Kidney (tissue), 14 donors: ENCODE data around the gene GRM7. TPM values are rescaled to one million over a fixed set of nuclear protein-coding genes. Genes with fewer than 3 reads are reported as not detected.

Experiments used
- DNase-seq, 5 donors: peaks; one replicate each; pipeline ENCODE4 v3.0.0-alpha.2; 2013 to 2020
- FAIRE-seq: peaks from 2 replicates; lab custom pipeline; 2012; peaks lifted over from hg19 to GRCh38; lab: Jason Lieb, UNC
- H3K27ac ChIP-seq, 2 donors: one replicate each; pipeline ENCODE4 v1.7.0; 2013; ENCODE audit warnings: low read depth in 2 of 2, low read length in 2 of 2, inconsistent platforms in 1 of 2
- H3K27me3 ChIP-seq: one replicate; pipeline ENCODE4 v1.7.1; 2013; ENCODE audit warnings: low read length, inconsistent platforms; ENCODE audit not compliant: control insufficient read depth, insufficient read depth
- H3K36me3 ChIP-seq, 3 donors: one replicate each; pipeline versions ENCODE4 v1.7.0 to v1.7.1; 2013; ENCODE audit warnings: low read length in 3 of 3, control low read depth in 1 of 3, inconsistent platforms in 1 of 3; ENCODE audit not compliant: insufficient read depth in 3 of 3, control insufficient read depth in 2 of 3
- H3K4me1 ChIP-seq, 3 donors: one replicate each; pipeline versions ENCODE4 v1.7.0 to v1.7.1; 2013; ENCODE audit warnings: low read length in 3 of 3, inconsistent platforms in 1 of 3, low read depth in 1 of 3; ENCODE audit not compliant: control insufficient read depth in 2 of 3, insufficient read depth in 2 of 3
- H3K4me3 ChIP-seq, 3 donors: one replicate each; pipeline versions ENCODE4 v1.7.0 to v1.8.1; 2013; ENCODE audit warnings: low read length in 3 of 3, control low read depth in 1 of 3, inconsistent platforms in 1 of 3
- H3K9ac ChIP-seq, 3 donors: one replicate each; pipeline versions ENCODE4 v1.7.0 to v1.7.1; 2013; ENCODE audit warnings: low read length in 3 of 3, control low read depth in 1 of 3, inconsistent platforms in 1 of 3
- H3K9me3 ChIP-seq, 3 donors: one replicate each; pipeline versions ENCODE4 v1.7.0 to v1.7.1; 2013; ENCODE audit warnings: low read length in 3 of 3, control low read depth in 1 of 3, inconsistent platforms in 1 of 3; ENCODE audit not compliant: control insufficient read depth in 2 of 3, insufficient read depth in 1 of 3
- intact Hi-C: fragments of 100-400 bp; cut with DNase I; formaldehyde crosslinking; loops from one replicate; pipeline ENCODE4 v1.11.1; 2022
- polyA plus RNA-seq: library from polyadenylated mRNA; stranded (reverse); fragments of 350-450 nt; fragmentation: Illumina TruSeq; extraction: RNeasy Lipid Tissue Mini Kit (QIAGEN cat#74804); gene quantifications from one replicate; pipeline ENCODE4 v1.2.3, GENCODE V29; 2014; ENCODE audit warnings: low read depth, low replicate concordance; ENCODE audit not compliant: insufficient read depth
- total RNA-seq: library from RNA; stranded (reverse); fragmentation: NEBNext Ultra II Directional; extraction: Animal tissue kit (Norgen Biotek cat#: 25700); gene quantifications from one replicate; pipeline ENCODE4 v1.2.1, GENCODE V29; 2021
- TF ChIP-seq, protein P1 (sequence below): IDR thresholded peaks from 3 replicates; pipeline ENCODE4 v1.5.1; 2012; ENCODE audit warnings: mild to moderate bottlenecking, moderate library complexity, borderline replicate concordance; ENCODE audit not compliant: insufficient read depth; ENCODE audit errors: extremely low read depth
- donor health status: control.
- donor health status: control.
- donor health status: control.
- donor health status: control.
- donor health status: control.
- donor health status: DM: yes; HTN: yes; CAD: no.
- donor health status: Normal renal cell carcinoma (clear cell type).

GRM7 gene
- total and polyA plus RNA-seq, 2 donors from 2014 or later = 0.16 TPM; not detected in 1

DNA sequence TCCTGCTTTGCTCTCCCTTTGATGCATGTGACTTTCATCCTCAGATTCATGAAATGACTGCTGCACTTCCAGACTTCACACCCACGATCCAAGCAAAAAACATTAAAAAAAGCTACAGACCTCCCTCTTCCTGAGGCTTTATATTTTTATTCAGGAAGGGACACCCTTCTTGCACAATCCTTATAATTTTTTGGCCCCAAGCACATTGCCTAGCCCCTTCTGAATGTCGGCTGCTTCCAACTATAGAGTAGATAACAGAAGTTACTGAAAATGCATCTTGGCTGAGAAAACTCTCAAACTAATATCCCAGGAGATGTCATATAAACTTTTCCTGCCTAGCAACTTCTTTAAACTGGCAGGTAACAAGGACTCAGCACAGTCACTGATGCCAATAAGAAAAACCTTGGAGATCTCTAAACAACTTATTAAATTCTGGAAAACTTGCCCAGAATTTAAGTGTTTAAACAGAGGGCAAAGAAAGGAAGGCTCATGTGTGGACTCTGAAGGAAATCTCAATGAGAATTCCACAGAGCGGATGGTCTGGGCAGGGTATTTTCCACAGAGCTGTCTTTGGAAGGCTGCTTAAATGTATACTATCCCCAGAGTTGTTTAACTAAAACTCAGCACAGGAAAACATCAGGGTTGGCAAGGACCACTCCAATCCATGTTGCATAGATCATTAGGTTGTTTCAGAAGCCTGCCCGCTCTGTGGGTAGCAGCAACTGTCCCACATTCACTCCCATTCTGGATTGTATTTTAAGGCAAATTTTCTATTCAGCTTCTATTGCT is 893.9 kb downstream of the GRM7 start:
- Histone ChIP-seq H3K9ac (no peak overlapping the region), H3K27me3 (no peaks in the 10 kb centered on the region), H3K4me1 (no peaks in the 10 kb centered on the region), H3K36me3 (no peaks in the 10 kb centered on the region), H3K27ac (no peak overlapping the region), H3K9me3 (no peaks in the 10 kb centered on the region), H3K4me3 (no peak overlapping the region)
- intact Hi-C loops = no loop called here
- FAIRE-seq = no peak
- TF ChIP-seq, protein P1, sequence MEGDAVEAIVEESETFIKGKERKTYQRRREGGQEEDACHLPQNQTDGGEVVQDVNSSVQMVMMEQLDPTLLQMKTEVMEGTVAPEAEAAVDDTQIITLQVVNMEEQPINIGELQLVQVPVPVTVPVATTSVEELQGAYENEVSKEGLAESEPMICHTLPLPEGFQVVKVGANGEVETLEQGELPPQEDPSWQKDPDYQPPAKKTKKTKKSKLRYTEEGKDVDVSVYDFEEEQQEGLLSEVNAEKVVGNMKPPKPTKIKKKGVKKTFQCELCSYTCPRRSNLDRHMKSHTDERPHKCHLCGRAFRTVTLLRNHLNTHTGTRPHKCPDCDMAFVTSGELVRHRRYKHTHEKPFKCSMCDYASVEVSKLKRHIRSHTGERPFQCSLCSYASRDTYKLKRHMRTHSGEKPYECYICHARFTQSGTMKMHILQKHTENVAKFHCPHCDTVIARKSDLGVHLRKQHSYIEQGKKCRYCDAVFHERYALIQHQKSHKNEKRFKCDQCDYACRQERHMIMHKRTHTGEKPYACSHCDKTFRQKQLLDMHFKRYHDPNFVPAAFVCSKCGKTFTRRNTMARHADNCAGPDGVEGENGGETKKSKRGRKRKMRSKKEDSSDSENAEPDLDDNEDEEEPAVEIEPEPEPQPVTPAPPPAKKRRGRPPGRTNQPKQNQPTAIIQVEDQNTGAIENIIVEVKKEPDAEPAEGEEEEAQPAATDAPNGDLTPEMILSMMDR = no peak
- DNase-seq = no peak

DNA sequence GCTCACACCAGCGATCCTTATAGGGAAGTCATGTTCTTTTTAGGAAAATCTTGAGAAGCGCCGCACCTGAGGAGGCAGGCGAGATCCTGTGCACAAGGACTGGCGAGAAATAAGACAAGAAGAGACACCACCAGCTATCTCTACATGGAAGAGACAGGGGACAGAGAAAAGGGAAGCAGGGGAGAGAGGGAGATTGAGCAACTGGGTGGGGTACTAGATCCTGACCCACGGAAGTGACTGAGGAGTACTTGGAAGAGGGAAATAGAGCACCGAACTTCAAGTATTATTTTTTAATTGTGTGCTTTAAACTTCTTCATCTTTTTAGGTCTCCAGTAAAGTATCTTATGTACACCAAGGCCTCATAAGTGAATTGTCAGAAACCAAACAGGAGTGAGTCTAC is 898.7 kb downstream of the GRM7 start:
- H3K27me3 ChIP-seq = no peaks in the 10 kb centered on the region
- no peak for FAIRE-seq

DNA sequence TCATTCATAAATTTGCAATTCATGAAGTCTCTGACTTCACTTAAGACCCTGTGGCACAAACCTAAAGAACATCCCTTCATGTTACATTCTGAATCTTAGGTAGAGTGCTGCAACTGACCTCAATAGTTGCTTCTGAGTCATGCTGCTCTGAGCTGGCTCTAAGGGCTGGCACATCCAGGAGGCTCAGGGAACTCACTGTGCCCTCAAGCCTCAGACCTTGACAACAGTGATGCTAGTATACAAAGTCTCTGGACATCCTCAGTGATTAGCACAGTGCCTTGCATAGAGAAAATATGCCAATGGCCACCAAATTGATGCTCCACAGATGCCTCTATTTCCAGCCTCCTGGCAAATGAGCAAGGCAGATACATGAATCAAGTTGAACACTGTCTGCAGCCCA is 899.8 kb downstream of the GRM7 start:
- no peaks in the 10 kb centered on the region for H3K27me3 ChIP-seq
- H3K27ac ChIP-seq = no peak overlapping the region
- H3K9me3 ChIP-seq = no peaks in the 10 kb centered on the region
- DNase-seq = no peak
- H3K36me3 ChIP-seq = no peaks in the 10 kb centered on the region
- TF ChIP-seq, protein P1 = no peak
- H3K9ac ChIP-seq = no peak overlapping the region
- intact Hi-C loops = no loop called here
- FAIRE-seq = no peak
- no peaks in the 10 kb centered on the region for H3K4me1 ChIP-seq
- H3K4me3 ChIP-seq = no peak overlapping the region

More for the DNA sequence above, 898.7 kb downstream of the GRM7 start:
- no peak for DNase-seq
- no peak overlapping the region for H3K4me3 ChIP-seq
- no peak overlapping the region for H3K9ac ChIP-seq
- no peaks in the 10 kb centered on the region for H3K36me3 ChIP-seq
- TF ChIP-seq, protein P1 = no peak
- H3K4me1 ChIP-seq = no peaks in the 10 kb centered on the region
- no peaks in the 10 kb centered on the region for H3K9me3 ChIP-seq
- intact Hi-C loops = no loop called here
- H3K27ac ChIP-seq = no peak overlapping the region
